ENCODE results near the gene LRP1.

Gene LRP1

GRCh38 chr12:57261428-57261865 lies 133.2 kb downstream of the LRP1 start:
- no peak for TF ChIP-seq EZH2phosphoT487 (IDR thresholded peaks at IDR 0.05; ENCODE audit: borderline replicate concordance, low read length)
- no peak for TF ChIP-seq CTCF (IDR thresholded peaks at IDR 0.05; ENCODE audit: low read depth, low read length, poor library complexity, severe bottlenecking)
- no peaks in the 10 kb centered on the region for H4K20me1 ChIP-seq (ENCODE audit: control insufficient read depth, insufficient read depth, low read depth, low read length)
- no peaks in the 10 kb centered on the region for H3K9me3 ChIP-seq (ENCODE audit: control insufficient read depth, insufficient read depth, low read length)
- H3K79me2 ChIP-seq (ENCODE audit: control insufficient read depth, low read length), result no peaks in the 10 kb centered on the region
- H3K36me3 ChIP-seq (ENCODE audit: control insufficient read depth, low read length), result peaks cover 30% of the 10 kb centered on the region
- peaks cover 7% of the 10 kb centered on the region for H3K4me1 ChIP-seq (ENCODE audit: control insufficient read depth, low read length)
- peaks cover 4% of the 10 kb centered on the region; the same call in 1 of the 2 replicates for H3F3A ChIP-seq (ENCODE audit: control insufficient read depth, insufficient read depth)
- no peaks in the 10 kb centered on the region for H3K9me2 ChIP-seq (replicated peaks; ENCODE audit: control insufficient read depth, low read length)
- no peak overlapping the region for H3K4me2 ChIP-seq (ENCODE audit: low read length)
- H3K27ac ChIP-seq (ENCODE audit: low read depth, low read length), result no peak overlapping the region
- H3K27me3 ChIP-seq (ENCODE audit: control insufficient read depth, low read length), result no peaks in the 10 kb centered on the region
- no peak overlapping the region for H3K4me3 ChIP-seq (ENCODE audit: low read length)

- Histone ChIP-seq H3K4me1 (ENCODE audit: control insufficient read depth, low read length) (peaks cover 7% of the 10 kb centered on the region), H3K4me2 (ENCODE audit: low read length) (no peak overlapping the region), H3F3A (ENCODE audit: control insufficient read depth, insufficient read depth) (peaks cover 4% of the 10 kb centered on the region; the same call in 1 of the 2 replicates), H3K79me2 (ENCODE audit: control insufficient read depth, low read length) (no peaks in the 10 kb centered on the region), H3K9me3 (ENCODE audit: control insufficient read depth, insufficient read depth, low read length) (no peaks in the 10 kb centered on the region), H4K20me1 (ENCODE audit: control insufficient read depth, insufficient read depth, low read depth, low read length) (no peaks in the 10 kb centered on the region), H3K4me3 (ENCODE audit: low read length) (no peak overlapping the region), H3K36me3 (ENCODE audit: control insufficient read depth, low read length) (peaks cover 36% of the 10 kb centered on the region), H3K9me2 (replicated peaks; ENCODE audit: control insufficient read depth, low read length) (no peaks in the 10 kb centered on the region), H3K27me3 (ENCODE audit: control insufficient read depth, low read length) (no peaks in the 10 kb centered on the region), H3K27ac (ENCODE audit: low read depth, low read length) (no peak overlapping the region)
- TF ChIP-seq CTCF (IDR thresholded peaks at IDR 0.05; ENCODE audit: low read depth, low read length, poor library complexity, severe bottlenecking), result no peak
- TF ChIP-seq EZH2phosphoT487 (IDR thresholded peaks at IDR 0.05; ENCODE audit: borderline replicate concordance, low read length), result no peak
These were observed 134.0 kb downstream of the LRP1 start for GRCh38 chr12:57262126-57262822.

Data from DOHH2 (cell line).